HUES48 (cell line): ENCODE results near the gene ANGPTL8.

ENCODE experiments used
- H3K27ac ChIP-seq: one replicate; pipeline ENCODE4 v1.7.0; 2013; ENCODE audit warnings: low read depth, low read length, inconsistent platforms
- H3K27me3 ChIP-seq: 2 replicates; pipeline ENCODE4 v1.6.1; 2013; ENCODE audit warnings: mild to moderate bottlenecking, low read length; ENCODE audit not compliant: control insufficient read depth, insufficient read depth
- H3K36me3 ChIP-seq: 2 replicates; pipeline ENCODE4 v1.6.1; 2013; ENCODE audit warnings: low read length; ENCODE audit not compliant: control insufficient read depth, insufficient read depth
- H3K4me1 ChIP-seq: 2 replicates; pipeline ENCODE4 v1.6.1; 2013; ENCODE audit warnings: mild to moderate bottlenecking, low read length; ENCODE audit not compliant: control insufficient read depth, insufficient read depth
- H3K4me3 ChIP-seq: 2 replicates; pipeline ENCODE4 v1.5.1; 2013; ENCODE audit warnings: mild to moderate bottlenecking, low read depth, low read length
- H3K9ac ChIP-seq: 2 replicates; pipeline ENCODE4 v1.6.1; 2013; ENCODE audit warnings: mild to moderate bottlenecking, low read depth, low read length, moderate library complexity
- H3K9me3 ChIP-seq: 2 replicates; pipeline ENCODE4 v1.6.1; 2013; ENCODE audit warnings: low read length; ENCODE audit not compliant: control insufficient read depth, insufficient read depth

Gene ANGPTL8, protein sequence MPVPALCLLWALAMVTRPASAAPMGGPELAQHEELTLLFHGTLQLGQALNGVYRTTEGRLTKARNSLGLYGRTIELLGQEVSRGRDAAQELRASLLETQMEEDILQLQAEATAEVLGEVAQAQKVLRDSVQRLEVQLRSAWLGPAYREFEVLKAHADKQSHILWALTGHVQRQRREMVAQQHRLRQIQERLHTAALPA

DNA sequence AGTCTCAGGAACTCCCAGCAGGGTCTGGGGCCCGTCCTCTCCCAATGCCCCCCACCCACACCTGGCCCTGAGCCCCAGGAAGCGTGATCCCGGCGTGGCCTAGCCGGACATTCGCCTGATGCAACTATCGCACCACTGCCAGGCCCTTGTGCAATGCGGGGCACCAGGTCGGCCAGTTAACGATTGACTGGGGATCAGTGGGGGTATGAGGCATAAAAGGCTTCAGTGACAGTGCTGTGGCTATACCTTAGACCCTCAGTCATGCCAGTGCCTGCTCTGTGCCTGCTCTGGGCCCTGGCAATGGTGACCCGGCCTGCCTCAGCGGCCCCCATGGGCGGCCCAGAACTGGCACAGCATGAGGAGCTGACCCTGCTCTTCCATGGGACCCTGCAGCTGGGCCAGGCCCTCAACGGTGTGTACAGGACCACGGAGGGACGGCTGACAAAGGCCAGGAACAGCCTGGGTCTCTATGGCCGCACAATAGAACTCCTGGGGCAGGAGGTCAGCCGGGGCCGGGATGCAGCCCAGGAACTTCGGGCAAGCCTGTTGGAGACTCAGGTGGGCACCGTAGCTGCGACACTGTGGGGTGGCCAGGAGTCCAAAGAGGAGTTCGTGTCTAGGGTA is at the start of gene ANGPTL8:
Gene ANGPTL8, plus strand, starts transcription at position 243 of the 624 bp plus-strand sequence. Its CDS starts 19 bp downstream, at position 262.
- Histone ChIP-seq H3K9me3 (no peaks in the 10 kb centered on the region), H3K4me1 (no peaks in the 10 kb centered on the region), H3K27ac (no peak within 1 kb of the TSS), H3K4me3 (no peak within 1 kb of the TSS), H3K9ac (no peak within 1 kb of the TSS), H3K36me3 (peaks cover 44% of the 10 kb centered on the region), H3K27me3 (no peaks in the 10 kb centered on the region)

DNA sequence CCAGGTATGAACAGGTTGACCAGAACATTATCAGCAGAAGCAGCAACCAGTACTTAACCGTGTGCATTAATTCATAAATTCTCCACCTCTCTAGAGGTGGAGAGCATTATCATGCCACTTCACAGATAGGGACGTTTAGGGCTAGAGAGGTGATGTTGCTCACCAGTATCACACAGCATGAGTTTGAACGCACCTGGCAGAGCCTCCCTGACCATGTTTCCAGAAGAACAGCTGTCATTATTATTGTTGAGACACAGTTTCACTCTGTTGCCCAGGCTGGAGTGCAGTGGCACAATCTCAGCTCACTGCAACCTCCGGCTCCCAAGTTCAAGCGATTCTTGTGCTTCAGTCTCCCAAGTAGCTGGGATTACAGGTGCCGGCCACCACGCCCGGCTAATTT is 48.9 kb upstream of the ANGPTL8 start:
- Histone ChIP-seq H3K27ac (no peak overlapping the region), H3K27me3 (no peaks in the 10 kb centered on the region), H3K9ac (no peak overlapping the region), H3K4me3 (no peak overlapping the region), H3K4me1 (no peaks in the 10 kb centered on the region), H3K36me3 (peaks cover 59% of the 10 kb centered on the region), H3K9me3 (no peaks in the 10 kb centered on the region)

DNA sequence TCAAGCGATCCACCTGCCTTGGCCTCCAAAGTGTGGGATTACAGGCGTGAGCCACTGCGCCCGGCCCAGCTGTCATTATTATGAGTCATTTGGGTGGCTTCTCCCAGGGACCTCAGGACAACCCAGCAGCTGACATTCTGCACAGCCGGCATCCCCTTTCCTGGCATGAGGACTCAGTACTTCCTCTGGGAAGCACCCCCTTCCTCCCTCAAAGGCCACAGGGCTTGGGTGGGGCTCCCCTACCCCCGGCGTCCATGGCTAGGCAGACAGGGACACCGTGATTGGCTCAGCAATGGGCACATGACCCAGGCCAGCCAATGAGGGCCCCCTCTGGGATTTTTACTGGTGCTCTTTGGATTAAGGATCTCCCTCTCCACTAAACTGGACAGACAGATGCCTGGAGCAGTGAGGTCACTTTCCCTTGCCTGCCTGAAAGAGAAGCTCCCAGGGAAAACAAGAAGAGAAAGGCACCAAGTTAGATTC is 48.1 kb upstream of the ANGPTL8 start:
- Histone ChIP-seq H3K36me3 (peaks cover 55% of the 10 kb centered on the region), H3K4me1 (no peaks in the 10 kb centered on the region), H3K4me3 (no peak overlapping the region), H3K9me3 (no peaks in the 10 kb centered on the region), H3K27me3 (no peaks in the 10 kb centered on the region), H3K9ac (no peak overlapping the region), H3K27ac (no peak overlapping the region)

DNA sequence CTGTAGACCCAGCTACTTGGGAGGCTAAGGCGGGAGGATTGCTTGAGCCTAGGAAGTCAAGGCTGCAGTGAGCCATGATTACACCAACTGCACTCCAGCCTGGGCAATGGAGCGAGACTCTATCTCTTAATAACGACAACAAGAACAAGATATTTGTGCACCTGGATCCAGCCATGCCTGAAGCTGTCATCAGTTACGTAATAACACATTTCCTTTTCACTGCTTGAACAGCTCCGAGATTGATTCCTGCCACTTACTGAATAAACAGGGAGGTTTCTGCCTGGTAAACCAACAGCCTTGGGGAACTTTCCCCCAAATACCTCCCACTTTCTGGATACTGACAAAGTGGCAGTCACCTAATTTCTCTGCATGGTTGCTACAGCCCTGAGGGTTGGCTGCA is 47.5 kb upstream of the ANGPTL8 start:
- Histone ChIP-seq H3K4me3 (no peak overlapping the region), H3K9ac (no peak overlapping the region), H3K4me1 (no peaks in the 10 kb centered on the region), H3K27ac (no peak overlapping the region), H3K36me3 (peaks cover 52% of the 10 kb centered on the region), H3K9me3 (no peaks in the 10 kb centered on the region), H3K27me3 (no peaks in the 10 kb centered on the region)

DNA sequence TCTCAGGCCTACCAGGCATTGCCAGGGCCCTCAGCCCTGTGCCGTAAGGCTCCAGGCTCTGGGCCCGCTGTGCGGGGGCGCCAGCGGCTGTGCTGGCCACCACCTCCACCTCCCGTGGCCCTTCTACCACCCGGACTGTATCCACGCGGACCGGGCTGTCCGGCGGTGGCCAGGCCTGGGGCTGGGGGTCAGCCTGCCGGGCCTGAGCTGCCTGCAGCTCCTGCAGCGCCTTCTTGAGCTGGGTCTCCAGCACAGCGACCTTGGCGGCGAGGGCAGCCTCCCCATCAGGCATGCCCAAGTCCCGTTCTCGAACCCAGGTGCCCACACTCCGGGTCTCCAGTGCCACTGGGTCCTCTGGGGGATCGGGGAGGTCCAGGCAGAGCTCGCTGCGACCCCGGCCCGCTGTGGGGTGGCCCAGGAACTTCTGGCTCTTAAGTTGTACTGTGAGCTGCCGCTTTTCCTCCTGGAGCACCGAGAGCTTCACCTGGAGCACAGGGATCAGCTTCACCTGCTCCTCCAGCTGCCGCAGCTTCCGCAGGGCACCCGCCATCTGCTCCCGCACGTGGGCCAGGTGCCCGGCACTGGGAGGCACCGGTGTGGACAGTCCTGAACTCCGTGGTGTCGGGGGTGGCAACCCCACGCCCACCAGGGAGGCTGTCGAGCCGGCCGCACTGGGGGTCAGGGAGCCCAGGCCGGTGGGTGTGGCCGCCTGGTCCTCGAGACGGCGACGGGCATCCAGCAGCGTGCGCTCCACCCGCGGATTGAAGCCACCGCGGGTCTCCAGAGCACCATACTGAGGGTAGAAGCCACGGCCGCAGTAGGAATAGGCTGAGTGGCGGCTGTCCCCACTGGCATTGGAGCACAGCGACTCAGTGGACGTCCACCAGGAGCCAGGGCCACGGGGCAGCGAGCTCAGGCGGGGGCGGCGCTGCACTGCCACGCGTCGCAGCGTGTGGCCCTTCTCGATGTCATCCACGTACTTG is 46.2 kb upstream of the ANGPTL8 start:
- H3K4me1 ChIP-seq = no peaks in the 10 kb centered on the region

DNA sequence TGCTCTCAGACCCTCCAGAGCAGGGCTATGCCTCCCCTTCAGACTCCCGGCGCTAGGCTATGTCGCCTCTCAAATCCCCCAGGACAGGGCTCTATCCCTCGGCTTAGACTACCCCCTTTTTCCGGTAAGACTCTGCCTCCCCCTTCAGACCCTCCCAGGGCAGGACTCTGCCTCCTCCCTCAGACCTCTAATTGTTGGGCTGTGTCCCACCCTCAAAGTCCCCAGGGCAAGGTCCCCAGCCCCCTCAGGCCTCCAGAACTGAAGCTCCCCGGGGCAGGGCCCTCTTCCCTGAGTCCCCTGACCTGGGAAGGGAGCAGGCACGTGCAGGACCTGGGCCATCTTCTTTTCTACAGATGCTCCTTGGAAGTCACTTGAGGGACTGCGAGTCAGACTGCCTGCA is 45.2 kb upstream of the ANGPTL8 start:
- Histone ChIP-seq H3K9ac (no peak overlapping the region), H3K4me3 (no peak overlapping the region), H3K27ac (no peak overlapping the region), H3K36me3 (peaks cover 48% of the 10 kb centered on the region), H3K27me3 (no peaks in the 10 kb centered on the region), H3K9me3 (no peaks in the 10 kb centered on the region), H3K4me1 (peaks cover 4% of the 10 kb centered on the region; the same call in 1 of the 2 replicates)

More for the DNA sequence above, 46.2 kb upstream of the ANGPTL8 start:
- Histone ChIP-seq H3K9me3 (no peaks in the 10 kb centered on the region), H3K27me3 (no peaks in the 10 kb centered on the region), H3K4me3 (no peak overlapping the region), H3K27ac (no peak overlapping the region), H3K36me3 (peaks cover 47% of the 10 kb centered on the region), H3K9ac (no peak overlapping the region)

DNA sequence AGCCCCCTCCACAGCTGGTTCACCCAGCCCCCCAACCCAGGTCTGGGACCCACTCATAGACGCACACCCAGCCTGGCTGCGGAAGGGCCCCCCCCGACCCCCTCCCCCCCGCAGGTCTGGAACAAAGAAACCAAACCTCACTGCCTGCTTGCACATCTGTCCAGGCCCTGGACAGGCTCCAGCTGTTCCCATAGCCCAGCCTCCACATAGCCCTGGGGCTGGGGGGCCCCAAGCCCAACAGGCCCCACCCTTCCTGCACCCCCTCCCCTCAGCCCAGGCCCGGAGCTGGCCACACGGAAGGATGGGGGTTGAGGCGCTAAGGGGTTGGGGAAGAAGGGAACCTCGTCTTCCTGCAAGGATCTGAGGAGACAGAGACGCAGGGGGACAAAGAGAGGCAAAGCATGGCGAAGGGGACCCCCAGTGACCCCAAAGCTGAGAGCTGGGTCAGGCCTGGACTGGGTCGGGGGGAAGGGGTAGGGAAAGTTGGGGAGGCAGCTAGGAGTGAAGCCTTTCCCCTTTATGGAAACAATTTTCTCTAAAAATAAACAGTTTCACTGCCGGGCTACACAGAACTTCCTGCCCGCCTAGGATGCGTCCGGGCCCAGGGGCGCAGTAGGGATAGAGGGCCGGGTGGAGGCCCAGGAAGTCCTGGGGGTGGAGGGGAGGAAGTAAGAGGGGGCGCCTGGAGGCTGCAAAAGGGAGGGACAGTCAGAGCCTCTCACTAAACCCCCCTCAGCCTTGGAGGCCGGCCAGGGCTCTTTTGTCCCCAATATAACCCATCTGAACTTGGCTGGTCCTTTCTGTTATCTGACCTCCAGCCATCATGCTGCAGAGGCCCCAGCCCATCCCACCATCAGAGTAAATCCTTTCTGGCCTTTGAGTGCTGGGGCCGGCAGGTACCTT is 44.5 kb upstream of the ANGPTL8 start:
- Histone ChIP-seq H3K9me3 (no peaks in the 10 kb centered on the region), H3K27me3 (no peaks in the 10 kb centered on the region), H3K4me1 (peaks cover 4% of the 10 kb centered on the region; the same call in 1 of the 2 replicates), H3K27ac (no peak overlapping the region), H3K36me3 (peaks cover 46% of the 10 kb centered on the region), H3K4me3 (no peak overlapping the region), H3K9ac (no peak overlapping the region)

DNA sequence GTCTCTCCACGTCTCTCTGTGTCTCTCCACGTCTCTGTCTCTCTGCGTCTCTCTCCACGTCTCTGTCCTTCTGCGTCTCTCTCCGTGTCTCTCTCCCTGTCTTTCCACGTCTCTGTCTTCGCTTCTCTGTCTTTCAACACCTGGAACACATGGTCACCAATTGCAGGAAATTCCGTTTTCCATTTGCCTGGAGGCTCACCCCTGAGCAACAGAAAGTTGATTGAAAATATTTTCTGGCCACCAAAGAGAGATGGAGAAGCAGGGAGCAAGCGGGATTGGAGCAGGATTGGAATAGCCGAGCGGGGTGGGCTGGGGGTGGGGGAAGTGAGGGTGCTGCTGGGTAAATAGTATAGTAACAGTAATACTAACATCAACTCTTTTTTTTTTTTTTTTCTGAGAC is 43.7 kb upstream of the ANGPTL8 start:
- no peaks in the 10 kb centered on the region for H3K27me3 ChIP-seq
- H3K4me1 ChIP-seq = peaks cover 4% of the 10 kb centered on the region; the same call in 1 of the 2 replicates
- no peak overlapping the region for H3K4me3 ChIP-seq
- no peaks in the 10 kb centered on the region for H3K9me3 ChIP-seq
- peaks cover 43% of the 10 kb centered on the region for H3K36me3 ChIP-seq
- H3K27ac ChIP-seq = no peak overlapping the region
- H3K9ac ChIP-seq = no peak overlapping the region

DNA sequence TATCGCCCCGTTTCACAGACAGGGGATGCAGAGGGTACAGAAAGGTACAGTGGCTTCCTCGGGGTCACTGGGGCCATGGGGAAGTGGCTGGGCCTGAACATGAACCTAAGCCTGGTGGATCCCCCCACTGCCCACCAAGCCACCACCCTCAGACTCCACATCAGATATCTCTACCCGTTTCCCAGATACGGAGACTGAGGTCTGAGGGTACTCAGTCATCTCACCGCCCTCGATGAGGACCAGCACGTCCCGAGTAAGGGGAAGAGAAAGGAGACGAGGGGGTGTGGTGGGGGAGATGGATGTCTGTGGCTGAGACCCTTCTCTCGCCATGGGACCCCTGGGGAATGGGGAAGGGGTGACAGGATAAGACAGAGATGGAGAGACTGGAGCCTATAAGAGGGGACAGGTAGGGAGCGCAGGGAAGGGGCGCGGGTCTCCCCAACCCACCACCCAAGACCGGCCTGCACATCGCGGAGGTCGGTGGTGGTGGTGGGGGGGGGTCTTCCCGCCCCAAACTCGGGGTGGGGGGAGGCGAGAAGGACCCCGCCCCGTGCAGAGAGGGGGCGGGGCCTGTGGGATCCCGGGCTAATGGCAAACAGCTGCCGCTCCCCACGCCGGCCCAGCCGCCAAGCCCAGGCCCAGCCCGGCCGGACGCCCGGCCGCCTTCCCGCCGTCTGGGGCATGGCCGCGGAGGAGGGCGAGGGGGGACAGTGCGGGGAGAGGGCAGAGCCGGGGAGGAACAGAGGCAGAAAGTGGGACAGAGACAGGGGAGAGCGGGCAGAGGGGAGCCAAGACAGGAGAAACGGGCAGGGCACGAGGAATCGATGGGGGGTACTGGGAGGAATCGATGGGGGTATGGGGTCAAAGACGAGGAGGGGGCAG is 42.8 kb upstream of the ANGPTL8 start:
- H3K4me1 ChIP-seq = peaks cover 4% of the 10 kb centered on the region; the same call in 1 of the 2 replicates

More for the DNA sequence above, 42.8 kb upstream of the ANGPTL8 start:
- Histone ChIP-seq H3K27ac (peak overlapping the region; percentile 47), H3K9me3 (no peaks in the 10 kb centered on the region), H3K4me3 (peak overlapping the region; percentile 98), H3K27me3 (no peaks in the 10 kb centered on the region), H3K9ac (peak overlapping the region; percentile 68), H3K36me3 (peaks cover 44% of the 10 kb centered on the region)
